ENCODE measurements around the gene EPHA7.

EPHA7 gene

GRCh38 chr6:93307505-93308409, 111.6 kb downstream of the EPHA7 start:
- H3K36me3 ChIP-seq (replicated peaks; ENCODE audit: low read depth, low read length) = no peaks in the 10 kb centered on the region
- H3K4me3 ChIP-seq (ENCODE audit: low read length) = no peak overlapping the region
- no peaks in the 10 kb centered on the region for H3K79me2 ChIP-seq (ENCODE audit: low read length)
- no peaks in the 10 kb centered on the region for H3K27me3 ChIP-seq (ENCODE audit: low read depth, low read length)
- no peak overlapping the region for H3K27ac ChIP-seq (ENCODE audit: low read length)
- H3K4me1 ChIP-seq (ENCODE audit: low read length) = no peaks in the 10 kb centered on the region
- TF ChIP-seq CTCF (IDR thresholded peaks at IDR 0.05; ENCODE audit: low read depth, low read length) (no peak), EZH2phosphoT487 (IDR thresholded peaks at IDR 0.05; ENCODE audit: low read depth) (no peak)
- H4K20me1 ChIP-seq (ENCODE audit: insufficient read depth, low read length) = no peaks in the 10 kb centered on the region
- no peak overlapping the region for H2AFZ ChIP-seq (ENCODE audit: low read depth, low read length)
- H3K9ac ChIP-seq (ENCODE audit: low read length) = no peak overlapping the region
- H3K4me2 ChIP-seq (ENCODE audit: low read length) = no peak overlapping the region
- no peaks in the 10 kb centered on the region for H3K9me3 ChIP-seq (ENCODE audit: insufficient read depth, low read length)

GRCh38 chr6:93305088-93305487, 114.3 kb downstream of the EPHA7 start:
- Histone ChIP-seq H2AFZ (ENCODE audit: low read depth, low read length) (no peak overlapping the region), H3K9ac (ENCODE audit: low read length) (no peak overlapping the region), H3K36me3 (replicated peaks; ENCODE audit: low read depth, low read length) (no peaks in the 10 kb centered on the region), H3K9me3 (ENCODE audit: insufficient read depth, low read length) (no peaks in the 10 kb centered on the region), H3K4me3 (ENCODE audit: low read length) (no peak overlapping the region), H3K27ac (ENCODE audit: low read length) (no peak overlapping the region), H3K27me3 (ENCODE audit: low read depth, low read length) (no peaks in the 10 kb centered on the region), H4K20me1 (ENCODE audit: insufficient read depth, low read length) (no peaks in the 10 kb centered on the region), H3K4me1 (ENCODE audit: low read length) (no peaks in the 10 kb centered on the region), H3K79me2 (ENCODE audit: low read length) (no peaks in the 10 kb centered on the region), H3K4me2 (ENCODE audit: low read length) (no peak overlapping the region)
- no peak for TF ChIP-seq EZH2phosphoT487 (IDR thresholded peaks at IDR 0.05; ENCODE audit: low read depth)

GRCh38 chr6:93304505-93304904, 114.9 kb downstream of the EPHA7 start:
- Histone ChIP-seq H4K20me1 (ENCODE audit: insufficient read depth, low read length) (no peaks in the 10 kb centered on the region), H3K36me3 (replicated peaks; ENCODE audit: low read depth, low read length) (no peaks in the 10 kb centered on the region), H3K9ac (ENCODE audit: low read length) (no peak overlapping the region), H3K9me3 (ENCODE audit: insufficient read depth, low read length) (no peaks in the 10 kb centered on the region), H3K79me2 (ENCODE audit: low read length) (no peaks in the 10 kb centered on the region), H3K4me2 (ENCODE audit: low read length) (no peak overlapping the region), H3K4me3 (ENCODE audit: low read length) (no peak overlapping the region), H3K4me1 (ENCODE audit: low read length) (no peaks in the 10 kb centered on the region), H3K27me3 (ENCODE audit: low read depth, low read length) (no peaks in the 10 kb centered on the region), H2AFZ (ENCODE audit: low read depth, low read length) (no peak overlapping the region), H3K27ac (ENCODE audit: low read length) (no peak overlapping the region)
- TF ChIP-seq CTCF (IDR thresholded peaks at IDR 0.05; ENCODE audit: low read depth, low read length) = no peak
- TF ChIP-seq EZH2phosphoT487 (IDR thresholded peaks at IDR 0.05; ENCODE audit: low read depth) = no peak

- no peaks in the 10 kb centered on the region for H4K20me1 ChIP-seq (ENCODE audit: insufficient read depth, low read length)
- H2AFZ ChIP-seq (ENCODE audit: low read depth, low read length) = no peak overlapping the region
- H3K4me2 ChIP-seq (ENCODE audit: low read length) = no peak overlapping the region
- no peaks in the 10 kb centered on the region for H3K27me3 ChIP-seq (ENCODE audit: low read depth, low read length)
- no peak overlapping the region for H3K4me3 ChIP-seq (ENCODE audit: low read length)
- TF ChIP-seq CTCF (IDR thresholded peaks at IDR 0.05; ENCODE audit: low read depth, low read length) (no peak), EZH2phosphoT487 (IDR thresholded peaks at IDR 0.05; ENCODE audit: low read depth) (no peak)
- H3K9me3 ChIP-seq (ENCODE audit: insufficient read depth, low read length) = no peaks in the 10 kb centered on the region
- H3K36me3 ChIP-seq (replicated peaks; ENCODE audit: low read depth, low read length) = no peaks in the 10 kb centered on the region
- no peak overlapping the region for H3K27ac ChIP-seq (ENCODE audit: low read length)
- no peak overlapping the region for H3K9ac ChIP-seq (ENCODE audit: low read length)
- H3K79me2 ChIP-seq (ENCODE audit: low read length) = no peaks in the 10 kb centered on the region
- no peaks in the 10 kb centered on the region for H3K4me1 ChIP-seq (ENCODE audit: low read length)
Measured at GRCh38 chr6:93300661-93301060, 118.7 kb downstream of the EPHA7 start.

Data from OCI-LY3 (cell line).